ENCODE measurements around the gene G6PC1.
"Not testable (repeated sequence)": the region's sequence is repeated elsewhere in the genome, so short reads cannot be mapped to it uniquely, and the experiment has no call there.

G6PC1 gene

DNA sequence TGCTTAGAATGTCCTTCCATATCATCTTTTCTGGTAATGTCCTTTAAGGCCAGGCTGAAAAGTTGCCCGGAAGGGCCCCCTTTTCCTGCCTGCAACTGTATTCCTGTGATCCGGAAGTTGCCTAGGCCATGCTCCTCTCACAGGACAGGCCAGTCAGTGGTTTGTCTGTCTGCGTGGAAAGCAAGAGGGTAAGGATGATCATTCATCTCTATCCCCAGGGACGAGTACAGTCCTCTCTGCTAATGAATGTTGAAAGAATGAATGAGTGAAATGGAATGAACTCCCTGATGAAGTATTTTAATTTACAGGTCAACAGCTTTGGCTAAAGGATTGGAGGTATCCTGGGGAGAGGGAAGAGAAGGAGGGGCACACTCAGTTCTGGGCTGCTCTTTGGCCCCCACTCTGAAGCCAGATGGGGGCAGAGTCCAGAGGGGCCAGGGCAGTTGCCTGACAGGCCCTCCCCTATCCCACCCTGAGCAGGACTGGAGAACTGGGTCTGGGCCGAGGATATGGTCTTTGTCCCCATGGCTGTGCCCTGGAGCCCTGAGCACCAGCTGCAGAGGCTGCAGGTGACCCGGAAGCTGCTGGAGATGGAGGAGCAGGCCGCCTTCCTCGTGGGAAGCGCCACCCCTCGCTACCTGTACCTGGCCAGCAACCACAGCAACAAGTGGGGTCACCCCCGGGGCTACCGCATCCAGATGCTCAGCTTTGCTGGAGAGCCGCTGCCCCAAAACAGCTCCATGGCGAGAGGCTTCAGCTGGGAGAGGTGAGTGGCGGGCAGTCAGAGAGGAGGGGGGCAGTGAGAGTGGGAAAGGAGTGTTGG is 46.4 kb upstream of the G6PC1 start:
- no peak for TF ChIP-seq CTCF (IDR thresholded peaks at IDR 0.05; ENCODE audit: control insufficient read depth, extremely low read depth, insufficient read depth)
- no peak overlapping the region for H3K4me3 ChIP-seq (ENCODE audit: low read depth, low read length)
- DNase-seq (ENCODE audit: low read depth) = no peak

- no peak for TF ChIP-seq CTCF (IDR thresholded peaks at IDR 0.05; ENCODE audit: control insufficient read depth, extremely low read depth, insufficient read depth)
- H3K4me3 ChIP-seq (ENCODE audit: low read depth, low read length) = no peak overlapping the region
- no peak for DNase-seq (ENCODE audit: low read depth)
Measured at GRCh38 chr17:42855048-42855596, 45.5 kb upstream of the G6PC1 start.

DNA sequence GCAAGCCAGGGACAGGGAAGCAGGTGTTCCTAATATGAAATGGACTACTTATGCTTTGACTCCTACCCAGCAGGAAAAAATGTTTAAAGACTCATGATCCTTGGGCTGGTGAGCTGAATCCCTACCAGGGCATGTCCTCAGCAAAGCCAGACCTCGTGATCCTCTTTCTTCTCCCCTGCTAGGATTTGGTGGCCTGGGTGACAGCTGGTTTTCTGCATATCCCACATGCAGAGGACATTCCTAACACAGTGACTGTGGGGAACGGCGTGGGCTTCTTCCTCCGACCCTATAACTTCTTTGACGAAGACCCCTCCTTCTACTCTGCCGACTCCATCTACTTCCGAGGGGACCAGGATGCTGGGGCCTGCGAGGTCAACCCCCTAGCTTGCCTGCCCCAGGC is 44.5 kb upstream of the G6PC1 start:
- H3K4me3 ChIP-seq (ENCODE audit: low read depth, low read length); DNase-seq (ENCODE audit: low read depth): not testable (repeated sequence)

DNA sequence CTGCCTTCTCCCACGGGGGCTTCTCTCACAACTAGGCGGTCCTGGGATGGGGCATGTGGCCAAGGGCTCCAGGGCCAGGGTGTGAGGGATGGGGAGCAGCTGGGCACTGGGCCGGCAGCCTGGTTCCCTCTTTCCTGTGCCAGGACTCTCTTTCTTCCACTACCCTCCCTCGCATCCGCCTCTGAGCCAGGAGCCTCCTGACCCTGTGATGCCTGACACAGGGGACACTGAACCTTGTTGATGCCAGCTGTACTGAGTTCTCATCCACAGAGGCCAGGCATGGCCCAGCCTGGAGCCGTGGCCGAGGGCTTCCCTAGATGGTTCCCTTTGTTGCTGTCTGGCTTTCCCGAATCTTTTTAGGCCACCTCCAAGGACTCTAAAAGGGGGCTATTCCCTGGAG is 44.1 kb upstream of the G6PC1 start:
- DNase-seq (ENCODE audit: low read depth); H3K4me3 ChIP-seq (ENCODE audit: low read depth, low read length): not testable (repeated sequence)

DNA sequence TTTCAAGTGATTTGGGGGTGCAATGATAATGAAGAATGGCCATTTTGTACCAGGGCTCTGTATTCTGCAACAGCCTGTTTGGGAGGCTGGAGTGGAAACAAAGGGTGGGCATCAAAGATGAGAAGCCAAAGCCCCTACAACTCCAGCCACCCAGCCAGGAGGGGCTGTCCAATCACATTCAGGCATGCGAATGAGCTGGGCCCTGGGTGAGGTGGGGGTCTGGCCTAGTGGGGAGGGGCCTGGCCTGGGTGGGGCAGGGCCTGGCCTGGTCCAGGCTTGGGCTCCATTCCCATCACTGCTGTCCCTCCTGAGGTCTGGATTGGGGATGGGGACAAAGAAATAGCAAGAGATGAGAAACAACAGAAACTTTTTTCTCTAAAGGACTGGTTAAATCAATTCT is 43.2 kb upstream of the G6PC1 start:
- no peak for TF ChIP-seq CTCF (IDR thresholded peaks at IDR 0.05; ENCODE audit: control insufficient read depth, extremely low read depth, insufficient read depth)
- no peak for DNase-seq (ENCODE audit: low read depth)
- H3K4me3 ChIP-seq (ENCODE audit: low read depth, low read length) = no peak overlapping the region

GRCh38 chr17:42865638-42866094 is 34.9 kb upstream of the G6PC1 start:
- no peak overlapping the region for H3K4me3 ChIP-seq (ENCODE audit: low read depth, low read length)
- TF ChIP-seq CTCF (IDR thresholded peaks at IDR 0.05; ENCODE audit: control insufficient read depth, extremely low read depth, insufficient read depth) = no peak
- no peak for DNase-seq (ENCODE audit: low read depth)

DNA sequence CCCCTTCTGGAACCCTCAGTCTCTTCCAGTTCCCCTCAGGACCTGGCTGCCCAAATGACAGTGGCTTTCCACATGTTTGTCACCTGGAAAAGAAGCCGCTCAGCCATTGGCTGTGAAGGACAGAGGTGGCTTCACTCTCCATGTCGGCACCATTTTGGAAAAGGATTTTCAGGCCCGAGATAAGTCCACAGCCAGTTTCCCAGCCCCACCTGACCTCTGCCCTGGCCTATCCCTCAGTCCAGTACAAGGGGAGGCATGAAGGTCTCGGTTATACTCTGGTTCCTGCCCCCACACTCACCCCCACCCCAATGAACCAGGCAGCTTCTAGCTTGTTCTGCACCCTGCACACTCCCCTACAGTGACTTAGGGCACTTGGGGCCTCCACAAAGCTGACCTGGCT is 34.4 kb upstream of the G6PC1 start:
- no peak overlapping the region for H3K4me3 ChIP-seq (ENCODE audit: low read depth, low read length)
- no peak for DNase-seq (ENCODE audit: low read depth)
- TF ChIP-seq CTCF (IDR thresholded peaks at IDR 0.05; ENCODE audit: control insufficient read depth, extremely low read depth, insufficient read depth) = no peak
